Common myeloid progenitor, CD34-positive (primary cell): ENCODE data around the gene UMODL1.
"Not testable (repeated sequence)": the region's sequence is repeated elsewhere in the genome, so short reads cannot be mapped to it uniquely, and the experiment has no call there.

ENCODE experiments used
- CTCF ChIA-PET: fragments of 350-600 bp; sonication (Branson Sonifier 250); formaldehyde crosslinking; loops from one replicate; lab custom pipeline; 2021; ENCODE audit warnings: antibody characterized with exemption; lab: Charles Lee
- POLR2A ChIA-PET: fragments of 350-600 bp; sonication (Branson Sonifier 250); formaldehyde crosslinking; loops from one replicate; lab custom pipeline; 2021; ENCODE audit warnings: antibody characterized with exemption; lab: Charles Lee
- DNase-seq, 3 donors: peaks; one replicate each; pipeline versions ENCODE4 v3.0.0 to v3.0.0-alpha.2; 2013
- H3K27ac ChIP-seq, 2 experiments: 1 replicate in 1 of 2; 2 replicates in 1 of 2; pipeline ENCODE4 v1.7.0; 2013; ENCODE audit warnings: inconsistent platforms in 2 of 2, low read length in 2 of 2, mild to moderate bottlenecking in 2 of 2, low read depth in 1 of 2, moderate library complexity in 1 of 2; ENCODE audit not compliant: severe bottlenecking in 2 of 2, insufficient read depth in 1 of 2, poor library complexity in 1 of 2
- H3K27me3 ChIP-seq, 5 experiments: replicated peaks in 2 of 5; 1 replicate in 3 of 5; 2 replicates in 2 of 5; pipeline versions ENCODE4 v1.6.1 to v1.7.0; 2013; ENCODE audit warnings: low read length in 4 of 5, mild to moderate bottlenecking in 2 of 5, moderate library complexity in 2 of 5, inconsistent platforms in 1 of 5; ENCODE audit not compliant: insufficient read depth in 5 of 5, control insufficient read depth in 4 of 5
- H3K36me3 ChIP-seq, 4 experiments: 1 replicate in 2 of 4; 2 replicates in 2 of 4; pipeline versions ENCODE4 v1.6.1 to v1.7.0; 2013; ENCODE audit warnings: low read length in 3 of 4, control low read depth in 1 of 4, mild to moderate bottlenecking in 1 of 4; ENCODE audit not compliant: control insufficient read depth in 4 of 4, insufficient read depth in 4 of 4
- H3K4me1 ChIP-seq, 4 experiments: 1 replicate in 3 of 4; 2 replicates in 1 of 4; pipeline versions ENCODE4 v1.6.1 to v1.7.1; 2013; ENCODE audit warnings: low read length in 3 of 4, mild to moderate bottlenecking in 3 of 4, control low read depth in 1 of 4, inconsistent platforms in 1 of 4, moderate library complexity in 1 of 4; ENCODE audit not compliant: control insufficient read depth in 4 of 4, insufficient read depth in 4 of 4; ENCODE audit errors: control extremely low read depth in 1 of 4
- H3K4me3 ChIP-seq, 7 experiments: 1 replicate in 4 of 7; 2 replicates in 3 of 7; pipeline versions ENCODE4 v1.5.1 to v1.7.0; 2013; ENCODE audit warnings: mild to moderate bottlenecking in 7 of 7, low read length in 6 of 7, moderate library complexity in 6 of 7, inconsistent platforms in 2 of 7, low read depth in 2 of 7, control low read depth in 1 of 7; ENCODE audit not compliant: insufficient read depth in 4 of 7, control insufficient read depth in 1 of 7; ENCODE audit errors: extremely low read depth in 1 of 7
- H3K9me3 ChIP-seq, 5 experiments: 1 replicate in 4 of 5; 2 replicates in 1 of 5; pipeline versions ENCODE4 v1.6.1 to v1.7.1; 2013; ENCODE audit warnings: low read length in 4 of 5, mild to moderate bottlenecking in 2 of 5, inconsistent platforms in 1 of 5, low read depth in 1 of 5, moderate library complexity in 1 of 5; ENCODE audit not compliant: control insufficient read depth in 4 of 5, insufficient read depth in 2 of 5; ENCODE audit errors: control extremely low read depth in 1 of 5
- WGBS: methylation state at CpG from one replicate; pipeline ENCODE4 v1.1.5; 2013; ENCODE audit not compliant: insufficient coverage; 5-methylcytosine and 5-hydroxymethylcytosine counted together

Gene UMODL1

GRCh38 chr21:42172596-42173483, 101.7 kb downstream of the UMODL1 start:
- H3K36me3 ChIP-seq = no peaks in the 10 kb centered on the region
- H3K27me3 ChIP-seq = no peaks in the 10 kb centered on the region
- CTCF ChIA-PET = interaction anchor here (1.2 to 2.3 kb wide), 4 partner anchors 8 to 138 kb away, joined by 3 to 5 read pairs (median 4); no protein-coding TSS in a partner anchor
- WGBS = 97% methylated on average over 40 of the region's 40 CpGs
- H3K27ac ChIP-seq = no peak overlapping the region
- H3K4me1 ChIP-seq = peaks cover 0 to 5% (median 0%) of the 10 kb centered on the region in 4 experiments
- H3K9me3 ChIP-seq = peaks cover 0 to 1% (median 0%) of the 10 kb centered on the region in 5 experiments
- no peak for DNase-seq
- POLR2A ChIA-PET = no interaction called here
- H3K4me3 ChIP-seq = no peak overlapping the region

DNA sequence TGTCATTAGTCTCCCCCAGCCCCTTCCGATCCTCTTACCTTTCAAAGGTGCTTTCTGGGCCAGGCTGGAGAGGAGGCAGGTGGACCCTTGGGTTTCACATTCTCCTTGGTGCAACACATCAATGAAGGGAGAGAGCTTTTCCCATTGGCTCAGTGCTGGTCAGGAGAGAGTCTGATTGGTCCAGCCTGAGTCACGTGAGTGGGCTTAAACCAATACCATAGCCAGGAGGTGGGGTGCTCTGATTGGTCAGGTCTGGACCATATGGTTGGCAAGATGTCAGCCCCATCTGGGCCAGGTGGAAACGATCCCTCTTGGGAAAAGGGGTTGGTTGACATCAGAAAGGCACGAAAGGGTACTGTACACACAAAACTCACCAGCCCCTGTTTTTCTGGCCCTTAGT, 103.1 kb downstream of the UMODL1 start:
- H3K4me1 ChIP-seq = peaks cover 0 to 5% (median 0%) of the 10 kb centered on the region in 4 experiments
- 100% methylated on average over 3 of the region's 4 CpGs for WGBS
- H3K27me3 ChIP-seq = no peaks in the 10 kb centered on the region
- H3K27ac ChIP-seq = no peak overlapping the region
- no peaks in the 10 kb centered on the region for H3K9me3 ChIP-seq
- ChIA-PET CTCF (interaction anchor here (0.7 to 2.3 kb wide), 4 partner anchors 9 to 95 kb away, joined by 3 to 5 read pairs (median 4); no protein-coding TSS in a partner anchor), POLR2A (no interaction called here)
- H3K4me3 ChIP-seq = no peak overlapping the region
- DNase-seq = no peak
- no peaks in the 10 kb centered on the region for H3K36me3 ChIP-seq

DNA sequence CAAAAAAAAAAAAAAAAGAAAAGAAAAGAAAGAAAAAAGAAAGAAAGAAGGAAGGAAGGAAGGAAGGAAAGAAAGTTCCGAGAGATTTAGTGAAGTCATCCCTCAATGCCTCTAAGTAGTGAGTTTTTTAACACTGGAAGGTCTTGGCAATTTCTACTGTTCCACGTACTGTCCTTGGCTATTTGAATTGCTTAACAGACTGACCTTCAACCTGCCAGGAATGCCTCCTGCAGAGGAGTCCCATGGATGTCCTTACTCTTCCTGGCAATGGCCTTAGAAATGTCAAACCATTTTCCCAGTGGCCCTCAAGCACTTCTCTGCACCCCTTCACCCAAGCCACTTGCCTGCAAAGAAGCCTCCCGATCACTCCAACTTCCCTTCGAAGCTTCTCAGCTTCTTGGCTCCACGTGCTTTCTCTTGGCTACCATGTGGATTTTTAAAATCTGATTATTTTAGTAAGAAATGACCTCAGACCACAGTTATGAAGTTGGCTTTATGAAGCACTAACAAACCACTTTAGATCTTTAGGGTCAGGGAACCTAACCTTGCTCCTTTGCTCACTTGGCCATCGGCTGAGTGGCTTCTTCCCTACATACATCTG, 104.1 kb downstream of the UMODL1 start:
- Histone ChIP-seq H3K27ac (no peak overlapping the region), H3K9me3 (no peaks in the 10 kb centered on the region), H3K4me1 (peaks cover 0 to 5% (median 0%) of the 10 kb centered on the region in 4 experiments), H3K27me3 (no peaks in the 10 kb centered on the region), H3K4me3 (no peak overlapping the region), H3K36me3 (no peaks in the 10 kb centered on the region)
- DNase-seq = no peak
- ChIA-PET POLR2A (no interaction called here), CTCF (interaction anchor here (0.8 to 1.6 kb wide), 3 partner anchors 10 to 94 kb away, joined by 3 to 6 read pairs (median 5); no protein-coding TSS in a partner anchor)
- 90% methylated on average over 3 of the region's 6 CpGs for WGBS

DNA sequence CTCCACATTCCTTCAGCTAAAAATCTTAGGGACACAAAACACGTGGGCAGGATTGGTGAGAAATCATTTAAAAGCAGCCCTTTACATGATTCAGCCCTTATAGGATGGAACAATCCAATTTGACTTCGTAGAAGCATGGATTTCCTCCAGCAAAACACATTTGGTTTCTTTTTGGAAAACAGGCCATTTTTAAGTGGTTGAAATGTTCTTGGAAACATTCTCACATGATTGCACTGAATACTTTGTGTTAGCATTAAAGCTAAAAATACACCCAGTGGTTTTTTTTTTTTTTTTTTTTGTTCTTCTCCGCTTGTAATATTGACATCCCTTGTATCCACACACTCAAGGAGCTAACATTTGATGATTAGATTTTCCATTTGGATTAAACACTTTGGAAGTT, 105.7 kb downstream of the UMODL1 start:
- H3K36me3 ChIP-seq = no peaks in the 10 kb centered on the region
- H3K27ac ChIP-seq = no peak overlapping the region
- no peak for DNase-seq
- H3K4me3 ChIP-seq = no peak overlapping the region
- ChIA-PET CTCF (interaction anchor here (0.6 to 1.6 kb wide), 4 partner anchors 11 to 204 kb away, joined by 3 to 6 read pairs (median 4); no protein-coding TSS in a partner anchor), POLR2A (interaction anchor here (0.7 kb wide), 1 partner anchor 8 kb away, joined by 4 read pairs; no protein-coding TSS in a partner anchor)
- H3K27me3 ChIP-seq = no peaks in the 10 kb centered on the region
- 100% methylated on average over 1 of the region's 3 CpGs for WGBS
- H3K9me3 ChIP-seq = no peaks in the 10 kb centered on the region
- H3K4me1 ChIP-seq = peaks cover 0 to 3% (median 0%) of the 10 kb centered on the region in 4 experiments

DNA sequence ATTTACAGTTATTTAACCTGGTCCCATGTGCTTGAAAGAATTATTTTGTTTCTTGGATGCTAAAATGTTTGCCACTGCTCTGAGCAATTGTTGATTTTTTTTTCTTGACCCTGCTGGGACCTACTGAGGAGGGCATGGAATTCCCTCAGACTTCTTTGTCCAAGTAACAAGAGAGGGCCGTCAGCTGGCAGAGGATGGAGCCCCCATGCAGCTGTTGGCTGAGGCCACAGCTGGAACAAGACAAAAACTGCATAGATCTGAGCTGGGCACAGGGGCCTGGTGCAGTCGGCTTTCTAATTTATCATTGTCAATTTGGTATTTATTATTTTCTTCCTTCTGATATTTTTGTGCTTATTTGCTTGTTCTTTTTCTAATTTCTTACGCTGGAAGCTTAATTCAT, 108.2 kb downstream of the UMODL1 start:
- Histone ChIP-seq H3K4me1 (peaks cover 0 to 4% (median 1%) of the 10 kb centered on the region in 4 experiments), H3K27ac (no peak overlapping the region), H3K9me3 (peaks cover 0 to 4% (median 0%) of the 10 kb centered on the region in 5 experiments), H3K36me3 (no peaks in the 10 kb centered on the region), H3K4me3 (no peak overlapping the region), H3K27me3 (no peaks in the 10 kb centered on the region)
- ChIA-PET CTCF (no interaction called here), POLR2A (no interaction called here)
- DNase-seq = no peak
- WGBS = 90% methylated on average over 1 of the region's 3 CpGs

DNA sequence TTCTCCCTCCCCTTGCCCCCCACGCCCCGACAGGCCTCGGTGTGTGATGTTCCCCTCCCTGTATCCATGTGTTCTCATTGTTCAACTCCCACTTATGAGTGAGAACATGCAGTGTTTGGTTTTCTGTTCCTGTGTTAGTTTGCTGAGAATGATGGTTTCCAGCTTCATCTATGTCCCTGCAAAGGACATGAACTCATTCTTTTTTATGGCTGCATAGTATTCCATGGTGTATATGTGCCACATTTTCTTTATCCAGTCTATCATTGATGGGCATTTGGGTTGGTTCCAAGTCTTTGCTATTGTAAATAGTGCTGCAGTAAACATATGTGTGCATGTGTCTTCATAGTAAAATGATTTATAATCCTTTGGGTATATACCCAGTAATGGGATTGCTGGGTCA, 108.9 kb downstream of the UMODL1 start:
- H3K27ac ChIP-seq, DNase-seq, H3K4me1 ChIP-seq, H3K27me3 ChIP-seq, H3K9me3 ChIP-seq, H3K4me3 ChIP-seq, H3K36me3 ChIP-seq, POLR2A ChIA-PET, CTCF ChIA-PET: not testable (repeated sequence)
- WGBS = no CpG with 5 or more reads among the region's 3 CpGs
